ENCODE measurements around the gene TRIM24. TPM values are rescaled to one million over a fixed set of nuclear protein-coding genes. Genes with fewer than 3 reads are reported as not detected.
"Not testable (repeated sequence)": the region's sequence is repeated elsewhere in the genome, so short reads cannot be mapped to it uniquely, and the experiment has no call there.

TRIM24 gene
- polyA plus RNA-seq, 6 donors from 2014 or later, result 4.8 to 10.3 (median 6.3) TPM

- peaks cover 15 to 25% of the 10 kb centered on the region in 2 donors for H3K36me3 Mint-ChIP-seq
- no peak overlapping the region for H3K4me3 Mint-ChIP-seq
- peaks cover 0 to 9% (median 4%) of the 10 kb centered on the region in 7 donors for H3K9me3 Mint-ChIP-seq
- DNase-seq (no peak), ATAC-seq (ENCODE audit: low read depth in 2 of 2) (no peak)
- H3K27me3 Mint-ChIP-seq, result no peaks in the 10 kb centered on the region
- H3K27ac Mint-ChIP-seq, result no peak overlapping the region
- peaks cover 26 to 42% (median 35%) of the 10 kb centered on the region in 3 donors for H3K4me1 Mint-ChIP-seq
Measured at GRCh38 chr7:138491612-138492386, 31.7 kb downstream of the TRIM24 start.

- peak overlapping the region in 2 of 6 donors; percentile 21 to 63 for H3K27ac Mint-ChIP-seq
- H3K36me3 Mint-ChIP-seq, result peaks cover 15 to 28% of the 10 kb centered on the region in 2 donors
Measured at GRCh38 chr7:138492423-138492822, 32.4 kb downstream of the TRIM24 start.

GRCh38 chr7:138493535-138493934 lies 33.5 kb downstream of the TRIM24 start:
- Mint-ChIP-seq H3K4me1 (peaks cover 19 to 27% (median 21%) of the 10 kb centered on the region in 3 donors), H3K27me3 (no peaks in the 10 kb centered on the region), H3K36me3 (peaks cover 9 to 28% of the 10 kb centered on the region in 2 donors), H3K27ac (peak overlapping the region in 1 of 6 donors; percentile 39), H3K9me3 (peaks cover 0 to 7% (median 4%) of the 10 kb centered on the region in 7 donors), H3K4me3 (no peak overlapping the region)
- DNase-seq (no peak), ATAC-seq (ENCODE audit: low read depth in 2 of 2) (no peak)

More at GRCh38 chr7:138492423-138492822, 32.4 kb downstream of the TRIM24 start:
- ATAC-seq (ENCODE audit: low read depth in 2 of 2) (no peak), DNase-seq (no peak)
- Mint-ChIP-seq H3K9me3 (peaks cover 0 to 9% (median 4%) of the 10 kb centered on the region in 7 donors), H3K27me3 (no peaks in the 10 kb centered on the region), H3K4me3 (no peak overlapping the region), H3K4me1 (peaks cover 26 to 38% (median 32%) of the 10 kb centered on the region in 3 donors)

DNA sequence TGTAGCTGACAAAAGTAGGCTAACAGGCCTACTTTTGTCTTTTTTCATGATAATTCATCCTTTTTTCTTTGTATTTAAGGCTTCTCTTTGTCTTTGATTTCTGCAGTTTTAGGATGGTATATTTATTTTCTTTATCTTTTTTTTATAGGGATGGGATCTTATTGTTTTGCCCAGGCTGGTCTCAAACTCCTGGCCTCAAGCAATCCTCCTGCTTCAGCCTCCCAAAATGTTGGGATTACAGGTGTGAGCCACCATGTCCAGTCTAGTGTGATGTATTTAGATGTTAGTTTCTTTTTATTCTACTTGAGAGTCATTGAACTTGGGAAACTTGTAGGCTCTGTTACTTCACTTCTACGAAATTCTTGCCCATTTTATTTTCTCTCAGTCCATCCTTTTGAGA lies 35.4 kb downstream of the TRIM24 start:
- no peak for ATAC-seq (ENCODE audit: low read depth in 2 of 2)
- H3K36me3 Mint-ChIP-seq, result peaks cover 13 to 31% of the 10 kb centered on the region in 2 donors
- H3K27me3 Mint-ChIP-seq, result no peaks in the 10 kb centered on the region
- peaks cover 5 to 25% (median 16%) of the 10 kb centered on the region in 3 donors for H3K4me1 Mint-ChIP-seq
- no peak for DNase-seq
- peaks cover 0 to 2% (median 0%) of the 10 kb centered on the region in 7 donors for H3K9me3 Mint-ChIP-seq
- H3K27ac Mint-ChIP-seq, result peak overlapping the region in 2 of 6 donors; percentile 24 to 28
- no peak overlapping the region for H3K4me3 Mint-ChIP-seq

- Mint-ChIP-seq H3K9me3 (peaks cover 0 to 2% (median 0%) of the 10 kb centered on the region in 7 donors), H3K4me1 (peaks cover 4 to 21% (median 10%) of the 10 kb centered on the region in 3 donors), H3K4me3 (no peak overlapping the region), H3K36me3 (peaks cover 13 to 17% of the 10 kb centered on the region in 2 donors), H3K27me3 (no peaks in the 10 kb centered on the region), H3K27ac (no peak overlapping the region)
- DNase-seq (no peak), ATAC-seq (ENCODE audit: low read depth in 2 of 2) (no peak)
Measured at GRCh38 chr7:138499340-138499739, 39.3 kb downstream of the TRIM24 start.

GRCh38 chr7:138500303-138500702 lies 40.2 kb downstream of the TRIM24 start:
- DNase-seq; H3K9me3 Mint-ChIP-seq; H3K4me3 Mint-ChIP-seq; ATAC-seq (ENCODE audit: low read depth in 2 of 2); H3K27me3 Mint-ChIP-seq; H3K27ac Mint-ChIP-seq: not testable (repeated sequence)
- Mint-ChIP-seq H3K4me1 (peaks cover 6 to 18% (median 13%) of the 10 kb centered on the region in 3 donors), H3K36me3 (peaks cover 17 to 24% of the 10 kb centered on the region in 2 donors)

DNA sequence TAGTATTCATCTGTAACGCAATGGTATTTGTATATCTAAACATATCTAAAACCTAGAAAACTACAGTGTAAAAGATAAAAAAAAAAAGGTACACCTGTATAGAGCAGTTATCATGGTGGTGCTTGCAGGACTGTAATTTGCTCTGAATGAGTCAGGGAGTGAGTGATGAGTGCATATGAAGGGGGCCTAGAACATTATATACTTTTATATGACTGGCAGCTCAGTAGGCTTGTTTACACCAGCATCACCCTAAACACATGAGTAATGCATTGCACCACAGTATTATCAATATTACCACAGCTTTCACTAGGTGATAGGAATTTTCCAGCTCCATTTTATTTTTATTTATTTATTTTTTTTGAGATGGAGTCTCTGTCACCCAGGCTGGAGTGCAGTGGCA lies 40.8 kb downstream of the TRIM24 start:
- Mint-ChIP-seq H3K36me3 (peaks cover 22 to 30% of the 10 kb centered on the region in 2 donors), H3K4me1 (peaks cover 8 to 20% (median 19%) of the 10 kb centered on the region in 3 donors), H3K4me3 (no peak overlapping the region), H3K27me3 (no peaks in the 10 kb centered on the region), H3K27ac (no peak overlapping the region), H3K9me3 (peaks cover 0 to 2% (median 0%) of the 10 kb centered on the region in 7 donors)
- no peak for ATAC-seq (ENCODE audit: low read depth in 2 of 2)
- no peak for DNase-seq

- H3K27me3 Mint-ChIP-seq, result no peaks in the 10 kb centered on the region
- H3K4me3 Mint-ChIP-seq, result no peak overlapping the region
- H3K36me3 Mint-ChIP-seq, result peaks cover 22 to 34% of the 10 kb centered on the region in 2 donors
- peaks cover 0 to 2% (median 0%) of the 10 kb centered on the region in 7 donors for H3K9me3 Mint-ChIP-seq
- peaks cover 15 to 23% (median 23%) of the 10 kb centered on the region in 3 donors for H3K4me1 Mint-ChIP-seq
- no peak overlapping the region for H3K27ac Mint-ChIP-seq
- ATAC-seq (ENCODE audit: low read depth in 2 of 2) (no peak), DNase-seq (no peak)
Measured at GRCh38 chr7:138502023-138502767, 42.1 kb downstream of the TRIM24 start.

DNA sequence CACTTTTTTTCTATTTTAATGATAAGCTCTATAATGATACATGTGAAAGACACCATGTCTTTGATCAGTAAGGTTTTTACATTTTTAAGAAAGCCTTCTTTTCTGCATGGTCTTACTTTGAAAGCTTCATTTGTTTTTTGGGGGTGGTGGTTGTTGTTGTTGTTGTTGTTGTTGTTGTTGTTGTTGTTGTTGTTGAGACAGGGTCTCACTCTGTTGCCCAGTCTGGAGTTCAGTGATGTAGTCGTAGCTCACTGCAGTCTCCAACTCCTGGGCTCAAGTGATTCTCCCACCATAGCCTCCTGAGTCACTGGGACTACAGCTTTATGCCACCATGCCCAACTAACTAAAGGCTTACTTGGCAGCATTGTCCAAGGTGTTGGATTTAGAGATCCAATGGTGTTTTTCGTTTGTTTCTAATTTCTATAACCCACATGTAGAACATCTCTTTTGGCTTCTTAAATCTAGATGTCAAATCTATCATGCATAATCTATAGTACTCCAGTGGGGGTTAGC lies 45.4 kb downstream of the TRIM24 start:
- no peak for DNase-seq
- Mint-ChIP-seq H3K27ac (no peak overlapping the region), H3K36me3 (peaks cover 21 to 28% of the 10 kb centered on the region in 2 donors), H3K9me3 (peaks cover 0 to 5% (median 0%) of the 10 kb centered on the region in 7 donors), H3K4me1 (peaks cover 21 to 29% (median 22%) of the 10 kb centered on the region in 3 donors), H3K27me3 (no peaks in the 10 kb centered on the region), H3K4me3 (no peak overlapping the region)
- ATAC-seq (ENCODE audit: low read depth in 2 of 2), result no peak

GRCh38 chr7:138506764-138507163 lies 46.7 kb downstream of the TRIM24 start:
- DNase-seq (no peak), ATAC-seq (ENCODE audit: low read depth in 2 of 2) (no peak)
- Mint-ChIP-seq H3K27me3 (no peaks in the 10 kb centered on the region), H3K27ac (peak overlapping the region in 1 of 6 donors; percentile 2), H3K36me3 (peaks cover 26 to 32% of the 10 kb centered on the region in 2 donors), H3K9me3 (peaks cover 0 to 8% (median 3%) of the 10 kb centered on the region in 7 donors), H3K4me3 (peak overlapping the region in 1 of 8 donors; percentile 1), H3K4me1 (peaks cover 21 to 29% (median 22%) of the 10 kb centered on the region in 3 donors)

- H3K9me3 Mint-ChIP-seq, result peaks cover 0 to 17% (median 3%) of the 10 kb centered on the region in 7 donors
- ATAC-seq (ENCODE audit: low read depth in 2 of 2) (no peak), DNase-seq (no peak)
- H3K27me3 Mint-ChIP-seq, result no peaks in the 10 kb centered on the region
- H3K36me3 Mint-ChIP-seq, result peaks cover 38 to 41% of the 10 kb centered on the region in 2 donors
- no peak overlapping the region for H3K4me3 Mint-ChIP-seq
- H3K27ac Mint-ChIP-seq, result no peak overlapping the region
- H3K4me1 Mint-ChIP-seq, result peaks cover 26 to 43% (median 27%) of the 10 kb centered on the region in 3 donors
Measured at GRCh38 chr7:138510003-138510402, 49.9 kb downstream of the TRIM24 start.

DNA sequence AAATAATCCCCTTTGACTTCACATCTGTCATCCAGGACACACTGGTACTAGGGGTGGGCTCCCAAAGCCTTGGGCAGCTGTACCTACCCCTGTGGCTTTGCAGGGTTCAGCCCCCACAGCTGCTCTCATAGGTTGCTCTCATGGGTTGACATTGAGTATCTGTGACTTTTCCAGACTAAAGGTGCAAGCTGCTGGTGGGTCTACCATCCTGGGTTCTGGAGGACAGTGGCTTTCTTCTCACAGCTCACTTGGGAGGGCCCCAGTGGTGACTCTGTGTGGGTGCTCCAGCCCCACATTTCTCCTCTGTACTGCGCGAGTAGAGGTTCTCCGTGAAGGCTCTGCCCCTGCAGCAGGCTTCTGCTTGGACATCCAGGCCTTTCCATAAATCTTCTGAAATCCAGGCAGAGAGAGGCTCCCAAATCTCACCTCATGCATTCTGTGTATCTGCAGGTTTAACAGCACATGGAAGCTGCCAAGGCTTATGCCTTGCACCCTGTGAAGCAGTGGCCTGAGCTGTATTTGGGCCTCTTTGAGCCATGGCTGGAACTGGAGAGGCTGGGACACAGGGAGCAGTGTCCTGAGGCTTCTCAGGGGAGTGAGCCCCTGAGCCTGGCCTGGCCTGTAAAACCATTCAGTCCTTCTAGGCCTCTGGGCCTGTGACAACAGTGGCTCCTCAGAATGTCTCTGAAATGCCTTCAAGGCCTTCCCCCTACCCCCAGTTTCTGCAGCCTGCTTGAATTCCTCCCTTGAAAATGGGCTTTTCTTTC lies 52.2 kb downstream of the TRIM24 start:
- H3K9me3 Mint-ChIP-seq, result peaks cover 0 to 17% (median 4%) of the 10 kb centered on the region in 7 donors
- H3K27ac Mint-ChIP-seq, result peak overlapping the region in 1 of 6 donors; percentile 47
- DNase-seq (no peak), ATAC-seq (ENCODE audit: low read depth in 2 of 2) (no peak)
- no peak overlapping the region for H3K4me3 Mint-ChIP-seq
- peaks cover 18 to 29% (median 21%) of the 10 kb centered on the region in 3 donors for H3K4me1 Mint-ChIP-seq
- peaks cover 20 to 33% of the 10 kb centered on the region in 2 donors for H3K36me3 Mint-ChIP-seq
- no peaks in the 10 kb centered on the region for H3K27me3 Mint-ChIP-seq
